HG03520 (cell line): ENCODE results near the gene CFHR4.
"Not testable (repeated sequence)": the region's sequence is repeated elsewhere in the genome, so short reads cannot be mapped to it uniquely, and the experiment has no call there.

Experiments used
- ATAC-seq: cut with Tn5 transposase; IDR thresholded peaks from one replicate; pipeline ENCODE4 v1.9.1; 2021; ENCODE audit warnings: mild to moderate bottlenecking, moderate library complexity; ENCODE audit not compliant: unreplicated experiment

CFHR4 gene

GRCh38 chr1:196887515-196888239, at the start of gene CFHR4:
Gene CFHR4 (plus strand): TSS chr1:196888052. CDS start chr1:196888151, 99 bp downstream.
- peak; percentile 93 for ATAC-seq

- ATAC-seq: not testable (repeated sequence)
These were observed 38.0 kb upstream of the CFHR4 start for GRCh38 chr1:196849613-196850492.

- no peak for ATAC-seq
These were observed 31.8 kb upstream of the CFHR4 start for GRCh38 chr1:196856053-196856452.

GRCh38 chr1:196857188-196857587, 30.7 kb upstream of the CFHR4 start:
- ATAC-seq: no peak

- no peak for ATAC-seq
These were observed 29.0 kb upstream of the CFHR4 start for GRCh38 chr1:196858811-196859210.

GRCh38 chr1:196860323-196860884, 27.4 kb upstream of the CFHR4 start:
- ATAC-seq: no peak

- no peak for ATAC-seq
These were observed 26.4 kb upstream of the CFHR4 start for GRCh38 chr1:196861429-196861828.

- no peak for ATAC-seq
These were observed 20.9 kb upstream of the CFHR4 start for GRCh38 chr1:196866974-196867373.

GRCh38 chr1:196873385-196873784, 14.5 kb upstream of the CFHR4 start:
- no peak for ATAC-seq

- no peak for ATAC-seq
These were observed 11.9 kb upstream of the CFHR4 start for GRCh38 chr1:196875935-196876334.

- ATAC-seq: no peak
These were observed 9.9 kb upstream of the CFHR4 start for GRCh38 chr1:196877964-196878363.

GRCh38 chr1:196886560-196886959, 1.3 kb upstream of the CFHR4 start:
- not testable (repeated sequence) for ATAC-seq

- ATAC-seq: no peak
These were observed 2.8 kb downstream of the CFHR4 start for GRCh38 chr1:196890668-196891067.

GRCh38 chr1:196891251-196891650, 3.4 kb downstream of the CFHR4 start:
- ATAC-seq: no peak

GRCh38 chr1:196896355-196896754, 8.5 kb downstream of the CFHR4 start:
- ATAC-seq: no peak

- no peak for ATAC-seq
These were observed 9.4 kb downstream of the CFHR4 start for GRCh38 chr1:196897158-196897828.

- no peak for ATAC-seq
These were observed 14.5 kb downstream of the CFHR4 start for GRCh38 chr1:196902344-196902743.

- no peak for ATAC-seq
These were observed 22.4 kb downstream of the CFHR4 start for GRCh38 chr1:196910215-196910614.

- not testable (repeated sequence) for ATAC-seq
These were observed 24.4 kb downstream of the CFHR4 start for GRCh38 chr1:196912283-196912682.

- not testable (repeated sequence) for ATAC-seq
These were observed 39.0 kb downstream of the CFHR4 start for GRCh38 chr1:196926839-196927238.

- ATAC-seq: not testable (repeated sequence)
These were observed 45.0 kb downstream of the CFHR4 start for GRCh38 chr1:196932853-196933252.
